DMS153 (cell line): ENCODE results near the gene OPN4.
A peak's percentile ranks its signal among the peaks of the same experiment; 100 is the strongest.

Experiments
- DNase-seq: peaks from one replicate; lab custom pipeline; 2025; lab: John Stamatoyannopoulos, UW

OPN4 gene

DNA sequence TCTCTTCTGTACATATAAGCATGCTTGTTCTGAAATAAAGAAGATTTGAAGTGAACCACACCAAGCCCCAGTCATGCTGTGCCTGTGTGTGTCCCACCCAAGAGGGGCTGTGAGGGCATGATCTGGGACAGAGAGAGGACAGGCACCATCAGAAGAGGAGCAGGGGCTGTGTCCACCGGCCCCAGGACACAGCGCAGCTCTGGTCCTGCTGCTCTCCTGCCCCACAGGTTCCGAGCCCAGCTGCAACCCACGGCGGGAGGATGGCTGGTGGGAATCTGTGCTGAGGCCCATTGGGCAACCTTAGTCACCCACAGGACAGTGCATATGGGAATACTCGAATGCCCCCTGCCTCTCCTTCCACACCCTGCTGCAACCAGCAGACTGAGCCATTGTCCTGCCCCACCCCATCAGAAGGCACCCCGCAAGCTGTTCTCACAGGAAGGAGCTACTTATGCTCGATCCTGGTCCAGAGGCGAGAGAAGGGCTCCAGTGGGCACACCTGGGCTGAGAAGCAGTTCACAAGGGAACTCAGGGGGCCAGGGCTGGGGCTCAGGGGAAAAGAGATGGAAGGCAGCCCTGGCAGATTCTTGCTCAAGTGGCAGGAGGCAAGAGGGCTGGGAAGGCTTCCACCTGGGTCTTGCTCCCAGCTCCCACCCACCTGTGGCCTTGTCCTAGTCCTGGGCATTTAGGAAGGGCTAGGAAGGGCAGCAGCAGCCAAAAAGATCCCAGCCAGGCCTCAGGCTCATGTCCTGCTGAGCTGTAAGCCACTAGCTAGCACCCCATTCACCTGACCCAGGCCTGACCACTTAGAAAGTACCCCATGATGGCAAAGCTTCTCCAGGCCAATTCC is 45.9 kb downstream of the OPN4 start:
- no peak for DNase-seq

DNA sequence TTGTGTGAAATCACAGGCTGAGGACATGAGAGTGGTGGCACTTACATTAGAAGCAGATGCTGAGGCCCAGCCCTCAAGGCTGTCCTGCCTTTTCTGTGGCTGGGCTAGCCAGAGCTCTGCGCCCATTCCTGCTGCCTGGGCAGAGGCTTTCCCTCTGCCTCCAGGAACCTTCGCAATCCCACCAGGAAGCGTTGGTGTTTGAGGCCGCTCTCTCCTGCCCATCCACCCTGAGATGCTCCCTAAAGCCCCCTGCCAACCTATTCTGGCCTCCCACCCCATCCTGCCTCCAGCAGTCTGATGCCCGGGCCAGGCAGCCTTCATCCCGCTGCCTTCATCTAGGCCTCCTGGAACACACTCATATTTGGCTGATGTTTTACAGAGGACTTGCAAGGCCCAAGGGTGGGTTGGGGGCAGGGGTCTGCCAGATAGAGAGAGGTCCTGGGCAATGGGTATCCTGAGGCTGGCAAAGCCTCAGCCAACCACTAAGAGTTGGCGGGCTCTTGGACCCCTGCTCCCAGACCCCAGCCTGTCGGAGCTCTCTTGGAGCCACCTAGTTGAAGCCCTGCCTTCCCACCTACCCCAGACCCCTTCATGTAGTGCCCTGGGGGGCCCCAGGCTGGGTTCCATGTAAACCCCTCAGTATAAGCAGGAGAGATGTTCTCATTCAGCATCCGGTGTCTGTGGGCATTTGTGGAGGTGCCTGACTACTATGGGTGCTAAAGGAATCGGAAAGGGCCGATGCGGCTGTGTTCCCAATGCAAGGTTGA is 46.7 kb downstream of the OPN4 start:
- DNase-seq = no peak

DNA sequence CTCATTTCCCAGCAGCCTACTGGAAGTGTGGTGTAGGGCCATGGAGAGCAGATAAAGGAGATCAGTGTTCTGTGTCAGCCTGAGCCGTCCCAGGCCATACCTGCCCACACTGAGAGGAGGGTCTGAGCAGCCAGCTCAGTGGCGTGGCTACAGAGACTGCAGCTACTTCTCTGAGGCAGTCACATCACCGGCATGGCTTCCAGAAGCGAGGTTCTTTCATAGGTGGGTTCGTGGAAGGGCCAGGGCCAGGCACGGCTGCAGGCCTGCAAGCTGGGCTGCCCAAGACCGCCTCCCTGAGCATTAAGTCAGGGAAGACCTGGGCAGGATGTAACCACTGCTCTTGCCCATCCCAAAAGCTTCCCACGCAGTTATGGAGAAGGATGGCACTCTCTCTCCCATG is 48.8 kb downstream of the OPN4 start:
- no peak for DNase-seq

DNA sequence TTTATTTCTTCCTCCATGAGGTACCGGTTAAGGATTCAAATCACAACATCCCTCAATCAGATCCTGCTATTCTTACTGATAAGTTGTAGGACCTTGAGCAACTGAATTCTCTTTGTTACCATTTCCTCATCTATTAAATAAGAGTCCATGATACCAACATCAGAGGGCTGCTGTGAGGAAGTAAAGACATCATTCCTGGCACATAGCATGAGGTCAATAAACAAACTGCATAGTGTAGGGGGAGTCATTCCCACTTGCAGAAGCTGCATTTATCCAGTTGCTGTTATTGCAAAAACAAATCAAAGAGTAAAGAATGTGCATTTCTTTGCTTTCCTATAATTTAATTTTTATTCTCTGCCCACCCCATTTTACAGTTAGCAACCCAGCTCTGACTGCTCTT is 50.8 kb downstream of the OPN4 start:
- no peak for DNase-seq

DNA sequence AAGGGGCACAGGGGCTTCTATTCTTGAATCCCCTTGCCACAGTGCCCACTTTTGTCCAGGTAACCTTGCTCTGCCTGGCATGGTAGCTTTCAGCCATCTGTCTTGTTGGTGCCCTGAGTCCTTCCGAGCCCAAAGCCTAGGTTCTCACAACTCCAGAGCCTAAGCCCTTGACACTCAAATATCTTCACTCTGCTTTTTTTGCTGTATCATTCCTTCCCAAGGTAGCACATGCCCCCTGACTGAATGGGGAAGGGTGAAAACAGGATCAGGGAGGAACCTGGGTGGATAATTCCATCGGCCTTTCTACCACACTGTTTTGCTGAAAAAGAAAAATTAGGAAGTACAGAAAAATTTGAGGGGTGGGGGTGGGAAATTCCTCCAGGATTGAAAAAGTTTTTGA is 51.6 kb downstream of the OPN4 start:
- no peak for DNase-seq

DNA sequence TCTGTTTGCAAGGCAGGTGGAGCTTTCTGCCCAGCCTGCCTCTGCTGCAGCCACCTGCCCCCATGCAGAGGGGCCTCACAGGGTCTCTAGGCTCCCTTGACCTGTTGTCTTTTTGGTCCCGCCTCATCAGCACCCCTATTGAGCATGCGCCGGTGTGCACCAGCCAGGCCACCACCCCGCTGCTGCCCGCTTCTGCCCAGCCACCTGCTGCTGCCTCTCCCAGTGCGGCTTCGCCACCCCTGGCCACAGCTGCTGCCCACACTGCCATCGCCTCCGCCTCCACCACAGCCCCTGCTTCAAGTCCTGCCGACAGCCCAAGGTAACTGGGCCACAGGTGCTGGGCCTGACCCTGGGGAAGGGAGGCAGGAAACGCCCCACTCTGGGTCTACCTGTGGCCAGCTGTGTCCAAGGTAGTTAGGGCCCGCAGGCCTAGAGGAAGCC is 52.1 kb downstream of the OPN4 start:
- DNase-seq = no peak

DNA sequence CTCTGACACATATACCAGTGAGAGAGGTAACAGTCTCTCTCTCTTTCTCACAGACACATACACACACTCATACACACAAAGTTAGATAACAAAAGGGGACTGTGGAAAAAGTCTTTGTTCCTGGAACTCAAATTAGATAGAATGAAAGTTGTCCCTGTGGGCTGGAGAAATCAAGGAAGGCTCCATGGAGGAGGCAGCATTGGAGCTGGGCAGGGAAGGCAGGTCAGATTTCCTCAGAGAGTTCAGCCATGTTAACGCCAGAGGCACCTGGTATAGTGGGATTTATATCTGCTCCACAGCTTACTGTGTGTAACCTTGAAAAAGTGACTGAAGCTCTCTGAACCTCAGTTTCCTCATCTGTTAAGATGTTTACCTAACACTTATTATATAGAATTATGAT is 52.6 kb downstream of the OPN4 start:
- DNase-seq = no peak

DNA sequence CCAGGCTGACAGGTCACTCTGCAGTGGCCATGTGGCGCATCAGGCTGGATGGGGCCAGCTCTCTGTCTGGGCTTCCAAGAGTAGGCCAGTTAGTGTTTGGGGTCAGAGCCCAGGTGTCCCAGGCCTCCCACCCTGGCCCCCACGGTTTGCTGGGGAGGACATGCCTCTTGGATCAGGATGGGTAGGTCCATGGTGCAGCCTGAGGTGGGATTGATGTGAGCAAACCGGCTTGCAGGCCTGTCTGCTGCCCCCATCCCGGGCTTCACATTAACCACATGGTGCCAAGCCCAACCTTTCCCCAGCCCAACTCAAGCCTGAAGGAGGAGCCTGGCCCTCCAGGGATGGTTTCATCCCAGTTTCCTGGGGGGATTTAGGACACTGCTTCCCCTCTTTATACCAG is 53.2 kb downstream of the OPN4 start:
- DNase-seq = no peak

DNA sequence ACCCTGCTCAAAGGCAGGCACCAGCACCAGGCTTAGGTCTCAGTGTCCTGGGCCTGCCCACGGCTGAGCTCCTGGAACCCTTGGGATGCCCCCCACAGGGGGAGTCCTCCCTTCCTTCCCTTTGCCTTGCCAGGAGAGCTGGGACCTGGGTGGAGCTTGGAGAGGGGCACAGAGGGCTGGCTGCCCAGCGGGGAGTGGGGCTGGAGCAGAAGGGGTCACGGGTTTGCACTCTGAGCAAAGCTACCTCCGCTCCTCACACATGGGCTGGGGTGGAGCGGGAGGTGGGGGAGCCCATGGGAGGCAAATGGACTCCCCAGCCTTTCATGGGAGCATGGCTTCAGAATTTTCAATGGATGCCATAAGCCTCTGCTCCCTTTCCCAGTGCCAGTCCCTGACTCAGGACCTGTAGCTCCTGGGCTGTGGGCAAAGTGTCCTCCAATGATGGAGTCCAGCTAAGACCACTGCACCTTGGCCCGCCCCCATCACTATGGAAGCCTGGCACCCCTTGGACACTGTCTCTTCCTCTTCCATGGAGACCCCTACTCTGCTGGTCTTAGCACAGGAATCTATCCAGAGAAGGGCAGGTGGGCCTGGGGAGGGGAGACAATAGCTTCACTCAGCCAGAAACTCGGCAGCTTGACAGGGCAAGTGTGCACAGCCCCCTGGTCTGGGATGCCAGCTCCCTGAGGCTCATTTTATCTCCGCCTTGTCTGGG is 53.9 kb downstream of the OPN4 start:
- no peak for DNase-seq

DNA sequence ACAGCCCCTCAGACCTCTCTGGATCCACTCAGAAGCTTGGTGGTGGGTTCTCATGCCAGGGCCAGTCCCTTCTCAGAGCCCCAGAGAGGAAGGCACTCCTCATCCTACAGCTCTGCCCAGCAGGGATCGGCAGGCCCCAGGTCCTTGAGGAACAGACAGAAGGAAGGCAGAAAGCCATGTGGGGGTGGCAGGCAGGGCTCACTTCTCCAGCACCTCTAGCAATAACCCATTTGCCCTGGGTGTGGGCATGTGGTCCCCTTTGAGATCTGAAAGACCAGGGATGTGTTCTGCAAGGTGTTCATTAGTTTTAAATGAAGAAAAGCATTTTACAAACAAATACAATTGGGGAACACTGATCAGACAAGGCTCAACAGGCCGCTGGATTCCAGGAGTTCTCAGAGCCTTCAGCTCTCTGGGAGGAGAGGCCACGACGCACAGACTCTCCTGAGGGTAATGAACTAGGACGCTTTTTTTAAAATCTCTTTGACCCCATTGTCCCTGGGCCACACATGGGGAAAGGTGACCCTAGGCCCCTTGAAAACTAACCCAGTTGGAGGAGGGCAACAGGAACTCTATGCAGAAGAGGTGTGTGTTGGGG is 54.5 kb downstream of the OPN4 start:
- no peak for DNase-seq

DNA sequence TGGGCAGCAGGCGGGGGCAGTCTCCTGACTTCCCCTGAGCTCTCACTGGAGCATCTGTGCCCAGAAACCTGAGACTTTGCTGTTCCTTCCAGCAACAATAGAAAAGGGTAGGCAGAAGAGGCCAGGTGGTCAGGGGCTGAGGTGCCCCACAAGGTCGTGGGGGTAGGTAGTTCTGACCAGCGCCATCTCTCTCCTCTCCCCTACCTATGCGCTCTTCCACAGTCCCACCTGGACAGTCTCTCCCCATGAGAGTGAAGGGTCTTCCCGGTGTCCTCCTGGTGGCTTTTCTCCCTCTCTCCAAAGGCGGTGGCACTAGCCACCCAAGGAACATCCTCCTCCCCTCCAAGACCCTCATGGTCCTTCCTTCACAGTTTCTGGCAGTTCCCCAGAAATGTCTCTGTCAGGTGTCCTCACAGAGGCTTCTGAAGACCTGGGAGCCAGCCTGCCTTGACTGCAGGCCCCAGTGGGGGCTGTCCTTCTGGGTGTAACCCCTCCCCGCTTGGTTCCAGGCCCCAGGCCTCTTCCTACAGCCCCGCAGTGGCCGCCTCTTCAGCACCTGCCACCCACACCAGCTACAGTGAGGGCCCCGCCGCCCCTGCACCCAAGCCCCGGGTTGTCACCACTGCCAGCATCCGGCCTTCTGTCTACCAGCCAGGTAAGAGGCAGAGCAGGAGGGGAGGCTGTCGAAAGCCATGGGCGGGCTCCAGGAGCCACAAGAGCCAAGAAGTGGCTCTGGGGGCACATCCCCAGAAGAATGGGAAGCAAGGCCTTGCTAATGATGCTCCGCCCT is 55.2 kb downstream of the OPN4 start:
- no peak for DNase-seq

DNA sequence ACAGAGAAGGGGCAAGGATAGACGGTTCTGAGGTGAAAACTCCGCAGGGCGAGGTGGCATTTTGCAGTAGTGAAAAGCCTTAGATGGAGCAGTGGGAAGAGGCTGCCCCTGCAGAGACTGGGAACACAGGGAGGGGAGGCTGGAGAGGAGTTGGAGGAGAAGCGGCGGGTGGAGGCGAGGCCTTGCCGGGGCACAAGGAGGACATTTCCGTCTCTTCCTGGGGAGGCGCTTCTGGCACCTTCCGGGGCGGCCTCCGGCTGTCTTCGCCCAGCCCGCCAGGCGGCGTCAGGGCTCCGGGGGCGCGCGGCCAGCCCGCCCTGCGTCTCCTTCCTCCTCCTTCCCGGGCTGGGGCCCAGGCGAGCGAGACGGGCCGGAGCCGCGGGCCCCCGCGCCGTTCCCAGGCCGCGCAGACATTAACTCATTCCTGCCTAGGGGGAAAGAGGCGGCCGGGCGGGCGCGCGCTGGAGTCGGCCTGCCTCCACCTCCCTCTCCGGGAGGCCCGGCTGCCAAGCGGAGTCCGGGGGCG is 56.7 kb downstream of the OPN4 start:
- DNase-seq = peak; percentile 75

DNA sequence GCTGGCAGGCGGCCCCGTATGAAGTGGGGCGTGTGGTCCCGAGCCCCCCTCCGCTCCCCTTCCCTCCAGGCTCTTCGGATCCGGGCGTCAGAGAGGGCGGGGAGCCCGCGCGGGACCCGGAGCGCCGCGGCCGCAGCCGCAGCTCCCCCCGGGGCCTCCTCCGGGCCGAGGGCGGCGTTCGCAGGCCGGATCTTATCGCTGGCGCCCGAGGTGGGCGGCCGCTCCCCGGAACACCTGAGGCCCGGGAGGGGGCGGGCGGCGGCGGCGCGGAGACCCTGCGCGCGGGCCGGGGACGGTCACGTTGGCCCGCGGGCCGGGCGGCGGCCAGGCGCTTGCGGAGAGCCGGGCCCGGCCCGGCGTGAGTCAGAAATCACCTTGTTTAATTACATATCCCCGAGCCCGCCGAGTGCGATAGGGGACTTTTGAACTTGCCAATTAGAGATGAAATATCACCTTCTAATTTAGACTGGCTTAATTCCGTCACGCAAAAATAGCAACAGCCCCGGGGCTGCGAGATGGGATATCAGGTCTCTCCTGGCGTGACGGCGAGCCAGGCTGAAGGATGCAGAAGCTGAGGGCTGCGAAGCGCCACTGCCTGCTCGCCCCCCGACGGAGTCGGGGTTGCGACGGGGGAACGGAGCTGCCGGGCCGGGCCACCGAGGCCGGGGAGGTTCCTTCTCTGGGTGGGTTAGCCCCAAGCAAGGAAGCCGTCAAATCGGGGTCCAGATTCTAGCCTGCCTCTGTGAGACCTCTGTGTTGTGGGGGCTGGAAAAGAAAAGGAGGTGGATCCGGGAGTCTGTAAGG is 57.4 kb downstream of the OPN4 start:
- no peak for DNase-seq

DNA sequence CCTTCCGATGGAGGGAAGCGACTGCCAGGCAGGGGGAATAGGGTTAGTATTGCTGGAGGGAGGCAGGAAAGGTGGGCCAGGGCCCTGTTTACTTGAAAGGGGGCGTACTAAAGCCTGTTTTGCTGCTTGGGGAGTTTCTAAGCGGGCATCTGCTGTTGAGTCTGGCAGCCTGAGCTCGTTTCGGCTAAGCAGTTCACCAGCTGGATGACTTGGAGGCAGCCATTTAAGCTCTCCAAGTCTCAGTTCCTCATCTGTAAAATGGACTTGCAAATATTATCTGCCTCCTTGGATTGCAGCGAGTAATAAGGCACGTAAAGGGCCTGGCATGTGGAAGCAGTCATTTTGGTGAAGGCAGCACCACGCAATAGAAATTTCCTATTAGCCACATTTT is 58.0 kb downstream of the OPN4 start:
- DNase-seq = no peak

DNA sequence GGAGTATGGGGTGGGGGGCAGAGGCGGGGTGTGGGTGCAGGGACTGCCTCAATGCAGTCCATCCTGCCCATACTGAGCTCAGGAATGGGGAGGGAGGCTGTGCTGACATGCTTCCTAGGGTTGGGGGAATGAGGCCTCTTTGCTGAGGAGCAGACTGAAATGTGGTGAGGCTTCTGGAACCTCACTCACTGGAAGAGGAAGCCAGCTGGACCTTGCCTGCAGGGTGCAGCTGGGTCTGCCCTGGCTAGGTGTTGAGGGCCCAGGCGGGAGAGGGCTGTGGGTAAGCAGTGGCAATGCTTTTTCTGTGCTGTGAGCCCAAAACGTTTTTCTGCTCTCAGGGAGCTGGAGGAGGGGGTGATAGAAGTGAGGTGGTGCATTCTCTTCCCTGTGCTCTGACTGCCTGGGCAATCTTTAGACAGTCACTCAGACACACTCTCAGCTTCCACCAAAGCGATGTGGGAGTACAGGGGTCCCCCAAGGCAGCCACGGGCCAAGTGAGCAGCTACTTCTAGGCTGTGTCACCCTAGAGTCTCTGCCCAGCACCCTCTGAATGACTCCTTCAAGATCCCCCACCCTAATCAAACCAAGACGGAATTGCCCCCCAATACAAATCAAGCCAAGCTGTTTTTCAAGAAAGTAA is 60.9 kb downstream of the OPN4 start:
- no peak for DNase-seq

DNA sequence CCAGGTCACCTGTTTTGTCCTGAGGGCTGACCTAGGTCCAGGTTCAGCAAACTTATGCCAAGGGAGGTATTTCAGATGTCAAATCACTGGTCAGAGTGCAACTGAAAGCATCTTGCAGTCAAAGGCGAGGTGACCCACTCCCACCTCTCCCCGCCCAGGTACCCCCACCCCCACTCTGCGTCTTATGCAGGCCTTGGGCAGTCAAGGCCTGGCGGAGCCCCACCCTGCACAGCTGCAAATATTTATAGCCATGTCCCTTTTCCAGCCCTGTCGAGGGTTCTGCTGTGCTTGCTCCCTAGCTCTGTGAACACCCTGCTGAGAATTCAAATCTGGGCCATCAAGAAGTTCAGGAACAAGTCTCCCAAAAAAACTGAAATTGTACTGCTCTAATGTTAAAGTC is 61.5 kb downstream of the OPN4 start:
- DNase-seq = no peak
